OCI-LY7 (cell line): ENCODE measurements around the gene SMPD2.

Experiments used
- EZH2phosphoT487 ChIP-seq: fragments of 200-600 bp; sonication (generic); IDR thresholded peaks from 2 replicates; pipeline ENCODE4 v1.6.1; 2018; ENCODE audit warnings: low read depth, borderline replicate concordance, mild to moderate bottlenecking, mixed run types, antibody characterized with exemption, low read length, moderate library complexity, mixed read lengths
- TF ChIP-seq, protein P1 (sequence below): fragments of 200-600 bp; sonication (generic); conservative IDR thresholded peaks from 2 replicates; pipeline ENCODE4 v1.5.1; 2014; ENCODE audit warnings: mild to moderate bottlenecking, antibody characterized with exemption, low read length, moderate library complexity, mixed read lengths

- TF ChIP-seq, protein P1, sequence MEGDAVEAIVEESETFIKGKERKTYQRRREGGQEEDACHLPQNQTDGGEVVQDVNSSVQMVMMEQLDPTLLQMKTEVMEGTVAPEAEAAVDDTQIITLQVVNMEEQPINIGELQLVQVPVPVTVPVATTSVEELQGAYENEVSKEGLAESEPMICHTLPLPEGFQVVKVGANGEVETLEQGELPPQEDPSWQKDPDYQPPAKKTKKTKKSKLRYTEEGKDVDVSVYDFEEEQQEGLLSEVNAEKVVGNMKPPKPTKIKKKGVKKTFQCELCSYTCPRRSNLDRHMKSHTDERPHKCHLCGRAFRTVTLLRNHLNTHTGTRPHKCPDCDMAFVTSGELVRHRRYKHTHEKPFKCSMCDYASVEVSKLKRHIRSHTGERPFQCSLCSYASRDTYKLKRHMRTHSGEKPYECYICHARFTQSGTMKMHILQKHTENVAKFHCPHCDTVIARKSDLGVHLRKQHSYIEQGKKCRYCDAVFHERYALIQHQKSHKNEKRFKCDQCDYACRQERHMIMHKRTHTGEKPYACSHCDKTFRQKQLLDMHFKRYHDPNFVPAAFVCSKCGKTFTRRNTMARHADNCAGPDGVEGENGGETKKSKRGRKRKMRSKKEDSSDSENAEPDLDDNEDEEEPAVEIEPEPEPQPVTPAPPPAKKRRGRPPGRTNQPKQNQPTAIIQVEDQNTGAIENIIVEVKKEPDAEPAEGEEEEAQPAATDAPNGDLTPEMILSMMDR: no peak
- TF ChIP-seq EZH2phosphoT487: no peak
Measured at GRCh38 chr6:109466212-109466923, 25.8 kb downstream of the SMPD2 start.
